RKO (cell line): ENCODE measurements around the gene ATXN7L1.

Source experiments
- DNase-seq: peaks from one replicate; pipeline ENCODE4 v3.0.0-alpha.2; 2016; ENCODE audit warnings: low spot score

The ATXN7L1 gene

GRCh38 chr7:105778956-105779355 is 97.4 kb downstream of the ATXN7L1 start:
- DNase-seq, result no peak

DNA sequence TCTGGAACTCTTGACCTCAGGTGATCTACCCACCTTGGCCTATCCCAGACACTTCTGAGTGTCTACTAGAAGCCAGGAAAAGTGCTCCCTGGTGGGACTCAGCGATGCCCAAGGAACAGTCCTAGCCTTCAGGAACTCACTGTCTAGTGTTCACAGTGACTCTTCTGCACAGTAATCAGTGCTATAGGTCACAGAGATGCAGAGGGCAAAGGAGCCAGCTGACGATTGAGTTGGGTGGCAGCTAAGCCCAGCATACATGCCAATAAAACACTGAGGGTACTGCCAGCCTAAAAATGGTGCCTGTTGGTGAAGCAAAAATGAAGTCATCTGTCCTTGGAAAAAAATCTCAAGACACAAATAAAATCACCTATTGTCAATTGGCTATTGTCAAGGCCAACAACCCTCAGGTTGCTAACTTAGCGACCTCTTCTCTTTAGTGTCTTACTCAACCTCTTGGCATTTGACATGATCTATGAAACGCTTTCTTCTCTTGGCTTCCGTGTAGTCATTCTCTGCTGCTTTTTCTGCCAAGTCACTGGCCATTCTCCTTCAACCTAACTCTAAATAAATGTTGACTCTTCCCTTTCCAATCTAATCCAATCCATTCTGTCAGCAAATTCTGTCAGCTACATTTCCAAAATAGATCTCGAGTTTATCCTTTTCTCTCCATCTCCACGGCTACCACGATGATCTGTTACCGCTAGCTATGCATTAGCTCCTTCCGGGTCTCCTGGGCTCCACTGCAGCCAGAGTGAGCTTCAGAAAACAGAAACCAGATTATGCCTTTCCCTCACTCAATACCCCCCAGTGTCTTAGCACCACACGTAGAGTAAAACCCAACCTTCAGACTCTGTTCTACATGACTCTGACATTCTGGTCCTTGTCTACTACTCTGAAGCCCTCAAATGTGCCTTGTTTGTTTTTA is 99.2 kb downstream of the ATXN7L1 start:
- peak; percentile 22 for DNase-seq

- peak; percentile 70 for DNase-seq
Measured at GRCh38 chr7:105776068-105776790, 100.2 kb downstream of the ATXN7L1 start.

GRCh38 chr7:105775580-105775979 is 100.8 kb downstream of the ATXN7L1 start:
- DNase-seq, result no peak

DNA sequence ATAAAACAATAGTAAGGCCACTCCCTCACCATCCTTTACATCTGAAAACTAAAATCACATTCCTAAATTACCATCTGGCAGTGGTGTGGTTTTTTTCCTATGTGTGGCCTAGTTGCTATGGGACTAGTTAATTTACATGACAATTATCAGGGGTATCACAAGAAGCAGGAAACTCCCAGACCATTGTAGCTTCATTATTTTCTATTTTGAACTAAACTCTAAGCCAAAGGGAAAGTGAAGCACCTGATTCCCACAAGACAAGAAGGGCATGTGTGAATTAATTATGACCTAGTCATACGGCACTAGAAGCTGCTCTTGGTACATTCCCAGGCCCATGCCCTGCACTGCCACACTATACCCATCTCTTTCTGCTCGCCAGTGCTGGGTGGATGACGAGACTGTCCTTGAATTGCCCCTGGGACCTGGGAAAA is 103.4 kb downstream of the ATXN7L1 start:
- DNase-seq, result no peak

DNA sequence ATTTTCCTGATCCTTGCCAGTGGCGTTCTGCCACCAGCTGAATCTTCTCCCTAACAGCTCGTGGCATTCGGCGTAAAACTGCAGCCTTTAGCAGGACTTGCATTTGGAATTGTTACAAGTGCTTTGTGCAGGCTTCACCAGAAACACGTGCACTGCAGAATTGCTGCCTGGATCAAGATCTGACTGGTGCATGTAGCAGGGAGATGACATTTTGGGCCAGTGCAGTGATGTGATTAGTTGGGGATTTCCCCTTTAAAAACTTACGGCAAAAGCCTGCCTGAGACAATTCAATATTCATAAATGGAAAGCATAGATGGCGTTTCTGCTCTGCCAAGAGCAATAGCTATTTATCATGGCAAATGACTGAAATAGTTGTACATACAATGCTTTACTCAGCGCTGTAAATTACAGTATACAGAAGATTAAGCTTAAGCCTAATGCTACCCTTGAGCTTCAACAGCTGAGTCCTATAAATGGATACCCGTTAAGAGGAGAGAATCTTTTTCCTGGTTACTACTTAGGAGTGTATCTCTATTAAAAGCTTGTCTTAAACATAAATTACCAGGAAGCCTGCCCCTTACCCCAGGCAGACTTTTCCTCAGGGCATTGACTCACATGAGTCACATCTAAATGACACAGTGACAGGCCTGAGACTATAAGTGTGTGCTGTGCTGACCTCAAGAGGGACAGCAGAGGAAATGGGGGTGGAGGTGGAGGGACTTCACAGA is 106.3 kb downstream of the ATXN7L1 start:
- DNase-seq, result peak; percentile 32

GRCh38 chr7:105768898-105769507 is 107.4 kb downstream of the ATXN7L1 start:
- no peak for DNase-seq

DNA sequence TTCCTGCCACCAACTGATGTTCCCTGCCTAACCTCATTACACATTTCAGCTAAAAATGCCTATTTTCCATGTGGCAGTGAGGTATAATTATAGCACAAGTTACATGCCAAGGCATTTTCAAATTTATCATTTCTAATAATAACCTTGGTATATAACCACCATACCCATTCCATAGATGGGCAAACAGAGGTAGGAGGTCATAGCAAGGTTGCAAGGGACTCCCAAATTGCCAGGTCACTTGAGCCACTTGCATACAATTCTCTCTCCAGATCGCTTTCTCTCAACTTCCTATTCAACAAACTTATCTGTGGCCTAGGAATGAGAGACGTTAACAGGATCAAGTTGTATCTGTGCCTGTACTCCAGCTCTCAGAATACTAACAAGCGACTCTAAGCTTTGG is 108.3 kb downstream of the ATXN7L1 start:
- DNase-seq, result no peak

GRCh38 chr7:105766421-105767073 is 109.9 kb downstream of the ATXN7L1 start:
- no peak for DNase-seq

GRCh38 chr7:105765846-105766245 is 110.6 kb downstream of the ATXN7L1 start:
- DNase-seq, result no peak

GRCh38 chr7:105764506-105764905 is 111.9 kb downstream of the ATXN7L1 start:
- no peak for DNase-seq

DNA sequence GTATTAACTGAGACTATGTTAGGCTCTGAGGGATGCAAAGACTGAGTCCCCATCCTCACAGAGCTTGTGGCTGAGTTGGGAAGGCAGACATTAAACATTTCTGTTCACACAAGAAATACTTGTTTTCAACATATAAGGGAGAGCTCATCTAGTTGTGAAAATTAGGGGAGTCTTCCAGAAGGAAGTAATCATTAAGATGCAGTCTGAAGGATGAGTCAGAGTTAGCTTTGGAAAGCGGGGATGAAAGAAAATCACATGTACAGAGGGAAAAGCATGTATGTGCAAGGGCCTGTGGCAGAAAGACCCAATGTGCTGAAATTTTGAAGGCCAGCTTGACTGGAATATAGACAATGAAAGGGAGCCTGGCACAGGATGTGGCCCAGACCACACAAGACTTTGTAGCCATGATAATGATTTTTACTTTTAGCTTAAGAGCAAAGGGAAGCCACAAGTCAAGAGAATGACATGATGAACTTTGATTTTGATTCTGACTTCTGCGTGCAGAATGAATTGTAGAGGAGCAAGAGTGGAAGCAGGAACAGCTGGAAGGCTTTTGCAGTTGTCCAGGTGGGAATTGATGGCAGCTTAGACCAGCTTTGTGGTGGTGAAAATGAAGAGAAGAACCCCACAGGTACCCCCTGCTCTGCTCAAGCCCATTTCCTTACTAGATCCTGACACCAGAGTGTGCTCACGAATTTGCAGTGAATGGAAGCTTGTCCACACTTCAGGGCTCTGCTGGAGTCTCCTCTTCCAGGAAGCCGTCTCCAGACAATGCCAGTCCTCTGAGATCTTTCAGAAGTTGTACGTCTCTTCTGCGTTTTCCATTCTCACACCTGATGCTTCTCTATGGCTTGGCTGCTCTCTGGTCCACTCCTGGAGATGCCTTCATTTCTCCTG is 115.6 kb downstream of the ATXN7L1 start:
- no peak for DNase-seq

DNA sequence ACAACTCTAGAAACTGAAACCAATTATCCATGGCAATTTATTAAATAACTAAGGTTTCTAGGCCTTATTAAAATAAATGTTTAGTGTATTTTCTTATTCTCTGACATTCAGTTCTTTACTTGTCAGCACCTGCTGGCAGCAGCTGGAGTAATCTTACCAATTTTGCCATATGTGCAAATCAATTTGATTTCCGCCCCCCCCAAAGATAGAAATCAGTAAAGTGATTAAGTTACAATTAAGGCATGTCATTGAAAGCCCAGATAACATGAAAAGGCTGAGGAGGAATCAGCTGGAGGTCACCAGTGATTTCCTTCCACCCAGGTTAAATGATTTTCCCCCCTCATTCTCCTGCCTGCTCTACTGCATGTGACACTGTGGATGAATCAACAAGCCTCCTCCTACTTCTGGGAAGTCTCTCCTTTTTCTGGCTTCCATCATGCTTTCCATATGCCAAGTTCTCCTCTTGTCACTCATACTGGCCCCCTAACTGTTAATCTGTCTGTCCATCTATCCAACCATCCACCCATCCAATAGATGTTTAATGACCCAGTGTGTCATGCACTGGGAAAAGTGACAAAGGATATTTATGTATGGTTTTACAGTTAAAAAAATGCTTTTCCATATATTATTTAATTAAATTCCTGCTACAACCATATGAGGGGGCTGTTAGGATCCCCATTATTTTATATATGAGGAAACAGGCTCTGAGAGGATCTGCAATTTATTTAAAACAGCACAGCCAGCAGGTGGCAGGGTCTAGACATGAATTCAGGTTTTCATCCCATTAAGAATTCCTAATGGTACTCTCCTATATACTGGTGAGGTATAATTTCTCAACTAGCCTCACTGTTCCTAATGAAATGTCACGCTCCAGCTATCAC is 116.5 kb downstream of the ATXN7L1 start:
- peak; percentile 86 for DNase-seq

GRCh38 chr7:105756367-105756766 is 120.0 kb downstream of the ATXN7L1 start:
- DNase-seq, result no peak

DNA sequence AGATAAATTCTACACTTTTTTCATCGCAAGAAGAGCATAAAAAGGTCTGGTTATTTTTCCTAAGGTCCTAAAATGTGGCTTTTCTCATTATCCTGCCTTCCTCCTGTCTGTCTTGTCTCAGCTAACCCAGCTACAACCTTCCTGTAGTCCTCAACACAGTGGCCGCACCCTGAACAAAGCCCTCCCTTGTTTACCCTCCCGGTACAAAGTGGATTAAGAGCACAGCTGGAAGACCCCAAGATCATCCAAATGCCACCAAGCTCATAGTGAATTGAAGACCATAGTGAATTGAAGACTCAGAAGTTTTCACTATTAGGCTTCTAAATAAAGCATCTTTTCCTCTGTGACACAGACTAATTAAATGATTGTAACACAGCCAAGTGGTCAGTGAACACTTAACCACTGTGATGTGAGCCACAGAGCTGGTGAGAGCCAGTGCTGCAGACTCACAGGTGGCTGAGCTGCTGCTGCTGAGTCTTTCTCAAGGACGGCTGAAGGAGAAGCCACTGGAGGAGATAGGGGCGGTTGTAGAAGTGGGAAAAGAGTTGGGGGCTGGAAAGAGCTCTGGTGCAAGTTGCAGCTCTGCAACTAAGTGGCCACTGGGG is 123.6 kb downstream of the ATXN7L1 start:
- no peak for DNase-seq

- DNase-seq, result no peak
Measured at GRCh38 chr7:105751054-105751453, 125.3 kb downstream of the ATXN7L1 start.

- DNase-seq, result no peak
Measured at GRCh38 chr7:105748701-105749100, 127.7 kb downstream of the ATXN7L1 start.

DNA sequence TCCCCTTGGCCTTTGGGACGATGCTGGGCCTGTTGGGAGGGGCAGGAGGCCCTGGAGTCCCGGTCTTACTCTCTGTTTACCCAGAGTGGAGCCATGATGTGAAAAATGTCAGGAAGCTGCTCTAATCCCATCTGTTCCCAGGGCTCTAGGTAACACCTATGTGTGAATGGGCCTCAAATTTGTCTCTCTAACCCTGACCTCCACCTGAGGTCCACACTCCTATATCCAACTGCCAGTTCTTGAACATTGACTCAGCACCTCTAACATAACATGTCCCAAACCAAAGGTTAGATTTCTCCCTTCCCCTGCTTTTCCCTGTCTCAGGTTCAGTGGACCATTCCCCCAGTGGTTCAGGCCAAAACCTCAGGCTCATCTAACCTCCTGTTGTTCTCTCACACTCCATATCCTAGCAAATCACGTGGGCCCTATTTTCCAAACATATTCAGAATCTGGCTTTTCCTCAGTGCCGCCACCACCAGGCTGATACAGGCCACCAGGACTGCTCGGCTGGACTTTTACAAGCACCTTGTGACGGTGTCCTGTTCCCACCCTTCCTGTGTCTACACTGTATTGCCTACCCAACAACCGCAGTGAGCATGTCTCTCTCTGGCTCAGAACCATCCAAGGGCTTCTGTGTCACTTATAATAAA is 130.6 kb downstream of the ATXN7L1 start:
- no peak for DNase-seq
